ENCODE results near the gene INTS4.

Gene INTS4

GRCh38 chr11:78027759-78028158, 33.3 kb upstream of the INTS4 start:
- H3K4me2 ChIP-seq (ENCODE audit: low read length) = no peak overlapping the region
- no peaks in the 10 kb centered on the region for H3F3A ChIP-seq (ENCODE audit: control insufficient read depth, insufficient read depth)
- TF ChIP-seq EZH2phosphoT487 (IDR thresholded peaks at IDR 0.05; ENCODE audit: borderline replicate concordance, low read length) = no peak
- TF ChIP-seq, protein P1, sequence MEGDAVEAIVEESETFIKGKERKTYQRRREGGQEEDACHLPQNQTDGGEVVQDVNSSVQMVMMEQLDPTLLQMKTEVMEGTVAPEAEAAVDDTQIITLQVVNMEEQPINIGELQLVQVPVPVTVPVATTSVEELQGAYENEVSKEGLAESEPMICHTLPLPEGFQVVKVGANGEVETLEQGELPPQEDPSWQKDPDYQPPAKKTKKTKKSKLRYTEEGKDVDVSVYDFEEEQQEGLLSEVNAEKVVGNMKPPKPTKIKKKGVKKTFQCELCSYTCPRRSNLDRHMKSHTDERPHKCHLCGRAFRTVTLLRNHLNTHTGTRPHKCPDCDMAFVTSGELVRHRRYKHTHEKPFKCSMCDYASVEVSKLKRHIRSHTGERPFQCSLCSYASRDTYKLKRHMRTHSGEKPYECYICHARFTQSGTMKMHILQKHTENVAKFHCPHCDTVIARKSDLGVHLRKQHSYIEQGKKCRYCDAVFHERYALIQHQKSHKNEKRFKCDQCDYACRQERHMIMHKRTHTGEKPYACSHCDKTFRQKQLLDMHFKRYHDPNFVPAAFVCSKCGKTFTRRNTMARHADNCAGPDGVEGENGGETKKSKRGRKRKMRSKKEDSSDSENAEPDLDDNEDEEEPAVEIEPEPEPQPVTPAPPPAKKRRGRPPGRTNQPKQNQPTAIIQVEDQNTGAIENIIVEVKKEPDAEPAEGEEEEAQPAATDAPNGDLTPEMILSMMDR (IDR thresholded peaks at IDR 0.05; ENCODE audit: low read depth, low read length, poor library complexity, severe bottlenecking) = no peak
- H3K4me3 ChIP-seq (ENCODE audit: low read length) = no peak overlapping the region
- no peaks in the 10 kb centered on the region for H3K36me3 ChIP-seq (ENCODE audit: control insufficient read depth, low read length)
- H3K9me3 ChIP-seq (ENCODE audit: control insufficient read depth, insufficient read depth, low read length) = no peaks in the 10 kb centered on the region
- H3K27me3 ChIP-seq (ENCODE audit: control insufficient read depth, low read length) = 0 out of 2 replicates have a peak, but pooled peaks cover 2% of the 10 kb centered on the region
- H3K79me2 ChIP-seq (ENCODE audit: control insufficient read depth, low read length) = no peaks in the 10 kb centered on the region
- no peaks in the 10 kb centered on the region for H3K4me1 ChIP-seq (ENCODE audit: control insufficient read depth, low read length)
- H3K27ac ChIP-seq (ENCODE audit: low read depth, low read length) = no peak overlapping the region
- H4K20me1 ChIP-seq (ENCODE audit: control insufficient read depth, insufficient read depth, low read depth, low read length) = no peaks in the 10 kb centered on the region
- no peaks in the 10 kb centered on the region for H3K9me2 ChIP-seq (replicated peaks; ENCODE audit: control insufficient read depth, low read length)

GRCh38 chr11:78025378-78025777, 30.9 kb upstream of the INTS4 start:
- Histone ChIP-seq H3K9me2 (replicated peaks; ENCODE audit: control insufficient read depth, low read length) (no peaks in the 10 kb centered on the region), H3K79me2 (ENCODE audit: control insufficient read depth, low read length) (no peaks in the 10 kb centered on the region), H3K4me3 (ENCODE audit: low read length) (no peak overlapping the region), H3K4me2 (ENCODE audit: low read length) (no peak overlapping the region), H3K27me3 (ENCODE audit: control insufficient read depth, low read length) (peaks cover 8% of the 10 kb centered on the region; the same call in 1 of the 2 replicates), H3K36me3 (ENCODE audit: control insufficient read depth, low read length) (no peaks in the 10 kb centered on the region), H3K4me1 (ENCODE audit: control insufficient read depth, low read length) (no peaks in the 10 kb centered on the region), H3K27ac (ENCODE audit: low read depth, low read length) (no peak overlapping the region), H4K20me1 (ENCODE audit: control insufficient read depth, insufficient read depth, low read depth, low read length) (no peaks in the 10 kb centered on the region), H3K9me3 (ENCODE audit: control insufficient read depth, insufficient read depth, low read length) (no peaks in the 10 kb centered on the region), H3F3A (ENCODE audit: control insufficient read depth, insufficient read depth) (no peaks in the 10 kb centered on the region)
- TF ChIP-seq, protein P1 (IDR thresholded peaks at IDR 0.05; ENCODE audit: low read depth, low read length, poor library complexity, severe bottlenecking) = no peak
- no peak for TF ChIP-seq EZH2phosphoT487 (IDR thresholded peaks at IDR 0.05; ENCODE audit: borderline replicate concordance, low read length)

- no peaks in the 10 kb centered on the region for H3K36me3 ChIP-seq (ENCODE audit: control insufficient read depth, low read length)
- no peak overlapping the region for H3K27ac ChIP-seq (ENCODE audit: low read depth, low read length)
- H3K79me2 ChIP-seq (ENCODE audit: control insufficient read depth, low read length) = no peaks in the 10 kb centered on the region
- H3K4me3 ChIP-seq (ENCODE audit: low read length) = no peak overlapping the region
- H3K4me1 ChIP-seq (ENCODE audit: control insufficient read depth, low read length) = no peaks in the 10 kb centered on the region
- H3F3A ChIP-seq (ENCODE audit: control insufficient read depth, insufficient read depth) = no peaks in the 10 kb centered on the region
- H3K9me3 ChIP-seq (ENCODE audit: control insufficient read depth, insufficient read depth, low read length) = no peaks in the 10 kb centered on the region
- H4K20me1 ChIP-seq (ENCODE audit: control insufficient read depth, insufficient read depth, low read depth, low read length) = no peaks in the 10 kb centered on the region
- no peaks in the 10 kb centered on the region for H3K9me2 ChIP-seq (replicated peaks; ENCODE audit: control insufficient read depth, low read length)
- no peak for TF ChIP-seq EZH2phosphoT487 (IDR thresholded peaks at IDR 0.05; ENCODE audit: borderline replicate concordance, low read length)
- TF ChIP-seq, protein P1 (IDR thresholded peaks at IDR 0.05; ENCODE audit: low read depth, low read length, poor library complexity, severe bottlenecking) = no peak
- H3K27me3 ChIP-seq (ENCODE audit: control insufficient read depth, low read length) = peaks cover 8% of the 10 kb centered on the region; the same call in 1 of the 2 replicates
- no peak overlapping the region for H3K4me2 ChIP-seq (ENCODE audit: low read length)
Observed at GRCh38 chr11:78023426-78023825, 29.0 kb upstream of the INTS4 start.
